IMR-90 (cell line): Measurements from ENCODE around the gene COLEC12. TPM values are rescaled to one million over a fixed set of nuclear protein-coding genes. Genes with fewer than 3 reads are reported as not detected.

Experiments used
- ATAC-seq: fragments of 200-7000 bp; cut with Tn5 transposase; 2 replicates; pipeline ENCODE4 v1.9.1; 2020; ENCODE audit warnings: low read depth, mild to moderate bottlenecking, moderate library complexity
- BruUV-seq: library from RNA; stranded (reverse); fragments of 400-500 nt; replicated peaks from 2 replicates; lab custom pipeline; 2021; lab: Mats Ljungman, UMichigan
- CTCF ChIA-PET: fragments of 300-600 bp; formaldehyde crosslinking; extraction: SDS; loops from one replicate; lab custom pipeline; 2021; ENCODE audit warnings: antibody characterized with exemption; lab: Yijun Ruan, JAX
- POLR2A ChIA-PET: fragments of 300-600 bp; sonication (Branson Sonifier 250); formaldehyde crosslinking; loops from one replicate; lab custom pipeline; 2022; ENCODE audit warnings: antibody characterized with exemption; ENCODE audit not compliant: unreplicated experiment; lab: Charles Lee
- DNase-seq: peaks from one replicate; pipeline ENCODE4 v3.0.0; 2013
- H2AFZ ChIP-seq: replicated peaks from 2 replicates; pipeline ENCODE3; 2013; ENCODE audit warnings: low read length, mild to moderate bottlenecking; ENCODE audit not compliant: poor library complexity
- H2AK5ac ChIP-seq: 2 replicates; pipeline ENCODE4 v1.6.1; 2013; ENCODE audit warnings: low read depth, low read length, inconsistent platforms
- H2AK9ac ChIP-seq: replicated peaks from 2 replicates; pipeline ENCODE3; 2013; ENCODE audit warnings: mild to moderate bottlenecking, low read depth, low read length, moderate library complexity; ENCODE audit not compliant: poor library complexity
- H2BK120ac ChIP-seq: 2 replicates; pipeline ENCODE4 v1.6.1; 2013; ENCODE audit warnings: low read depth, low read length, inconsistent platforms
- H2BK15ac ChIP-seq: 3 replicates; pipeline ENCODE4 v1.6.1; 2013; ENCODE audit warnings: low read depth, low read length, inconsistent platforms
- H2BK20ac ChIP-seq: 2 replicates; pipeline ENCODE4 v1.6.1; 2013; ENCODE audit warnings: low read depth, mild to moderate bottlenecking, inconsistent platforms, low read length, moderate library complexity
- H2BK5ac ChIP-seq: 2 replicates; pipeline ENCODE4 v1.6.1; 2013; ENCODE audit warnings: mild to moderate bottlenecking, low read depth, low read length, inconsistent platforms; ENCODE audit not compliant: poor library complexity, severe bottlenecking
- H3K14ac ChIP-seq: replicated peaks from 2 replicates; pipeline ENCODE4 v1.6.1; 2013; ENCODE audit warnings: low read depth, low read length, inconsistent platforms
- H3K18ac ChIP-seq: 2 replicates; pipeline ENCODE4 v1.6.1; 2013; ENCODE audit warnings: low read depth, low read length, control low read depth
- H3K23ac ChIP-seq: 2 replicates; pipeline ENCODE4 v1.6.1; 2013; ENCODE audit warnings: low read depth, low read length, inconsistent platforms
- H3K27ac ChIP-seq: 2 replicates; pipeline ENCODE4 v1.5.1; 2013; ENCODE audit warnings: mild to moderate bottlenecking, control low read depth, low read length; ENCODE audit not compliant: insufficient read depth
- H3K27me3 ChIP-seq: 2 replicates; pipeline ENCODE4 v1.6.1; 2013; ENCODE audit warnings: low read length; ENCODE audit not compliant: control insufficient read depth, insufficient read depth
- H3K36me3 ChIP-seq: 2 replicates; pipeline ENCODE4 v1.6.1; 2013; ENCODE audit warnings: low read length, mixed read lengths; ENCODE audit not compliant: control insufficient read depth, insufficient read depth
- H3K4ac ChIP-seq: 2 replicates; pipeline ENCODE4 v1.6.1; 2013; ENCODE audit warnings: low read depth, low read length, inconsistent platforms
- H3K4me1 ChIP-seq: 2 replicates; pipeline ENCODE4 v1.6.1; 2013; ENCODE audit warnings: low read length, mixed read lengths; ENCODE audit not compliant: control insufficient read depth, insufficient read depth
- H3K4me2 ChIP-seq: 2 replicates; pipeline ENCODE4 v1.6.1; 2013; ENCODE audit warnings: low read depth, mild to moderate bottlenecking, control low read depth, low read length, moderate library complexity
- H3K4me3 ChIP-seq: 2 replicates; pipeline ENCODE4 v1.5.1; 2013; ENCODE audit warnings: low read depth, mild to moderate bottlenecking, control low read depth, low read length, moderate library complexity; ENCODE audit not compliant: insufficient read depth
- H3K56ac ChIP-seq: 2 replicates; pipeline ENCODE4 v1.6.1; 2013; ENCODE audit warnings: low read length, inconsistent platforms; ENCODE audit not compliant: insufficient read depth; ENCODE audit errors: extremely low read depth
- H3K79me1 ChIP-seq, 2 experiments: 2 replicates each; pipeline ENCODE4 v1.6.1; 2013; ENCODE audit warnings: low read length in 2 of 2, inconsistent platforms in 1 of 2, low read depth in 1 of 2
- H3K9ac ChIP-seq: 2 replicates; pipeline ENCODE4 v1.6.1; 2013; ENCODE audit warnings: low read depth, low read length, control low read depth
- H3K9me1 ChIP-seq: 2 replicates; pipeline ENCODE4 v1.6.1; 2013; ENCODE audit warnings: low read length, inconsistent platforms; ENCODE audit not compliant: insufficient read depth
- H3K9me3 ChIP-seq: 2 replicates; pipeline ENCODE4 v1.6.1; 2013; ENCODE audit warnings: low read length; ENCODE audit not compliant: control insufficient read depth, insufficient read depth
- H4K20me1 ChIP-seq: 2 replicates; pipeline ENCODE4 v1.6.1; 2013; ENCODE audit warnings: low read length, inconsistent platforms; ENCODE audit not compliant: insufficient read depth
- H4K5ac ChIP-seq: 2 replicates; pipeline ENCODE4 v1.6.1; 2013; ENCODE audit warnings: mild to moderate bottlenecking, low read depth, low read length, control low read depth
- H4K8ac ChIP-seq, 2 experiments: 2 replicates each; pipeline ENCODE4 v1.6.1; 2013; ENCODE audit warnings: low read depth in 2 of 2, low read length in 2 of 2, control low read depth in 1 of 2, inconsistent platforms in 1 of 2
- H4K91ac ChIP-seq: 2 replicates; pipeline ENCODE4 v1.6.1; 2013; ENCODE audit warnings: low read depth, low read length, inconsistent platforms; ENCODE audit not compliant: insufficient read depth
- BHLHE40 ChIP-seq: fragments of 150-350 bp; IDR thresholded peaks from 2 replicates; pipeline ENCODE4 v1.6.1; 2016; ENCODE audit warnings: mild to moderate bottlenecking, low read depth, low read length
- CEBPB ChIP-seq: IDR thresholded peaks from 2 replicates; pipeline ENCODE4 v1.6.1; 2012; ENCODE audit warnings: low read depth, low read length, improper control_type of control experiment
- CHD1 ChIP-seq: IDR thresholded peaks from 2 replicates; pipeline ENCODE4 v1.6.1; 2012; ENCODE audit warnings: low read depth, low read length, improper control_type of control experiment
- ELK1 ChIP-seq: fragments of 150-350 bp; IDR thresholded peaks from 2 replicates; pipeline ENCODE4 v1.6.1; 2016; ENCODE audit warnings: low read depth, mild to moderate bottlenecking, low read length, moderate library complexity, borderline replicate concordance
- FOS ChIP-seq: fragments of 150-350 bp; IDR thresholded peaks from 2 replicates; pipeline ENCODE4 v1.6.1; 2016; ENCODE audit warnings: low read depth, low read length
- MAFK ChIP-seq: IDR thresholded peaks from 2 replicates; pipeline ENCODE4 v1.6.1; 2012; ENCODE audit warnings: low read depth, low read length, improper control_type of control experiment
- MAZ ChIP-seq: IDR thresholded peaks from 2 replicates; pipeline ENCODE4 v1.6.1; 2012; ENCODE audit warnings: low read depth, mild to moderate bottlenecking, low read length, improper control_type of control experiment, moderate library complexity, borderline replicate concordance
- MXI1 ChIP-seq: IDR thresholded peaks from 2 replicates; pipeline ENCODE4 v1.6.1; 2012; ENCODE audit warnings: low read depth, mild to moderate bottlenecking, low read length, moderate library complexity, borderline replicate concordance
- NFE2L2 ChIP-seq: fragments of 150-350 bp; IDR thresholded peaks from 2 replicates; pipeline ENCODE4 v1.6.1; 2016; ENCODE audit warnings: low read depth, mild to moderate bottlenecking, low read length
- POLR2A ChIP-seq: IDR thresholded peaks from 2 replicates; pipeline ENCODE4 v1.6.1; 2012; ENCODE audit warnings: mild to moderate bottlenecking, low read depth, low read length
- RAD21 ChIP-seq: IDR thresholded peaks from 2 replicates; pipeline ENCODE4 v1.6.1; 2012; ENCODE audit warnings: low read length, improper control_type of control experiment
- RCOR1 ChIP-seq: IDR thresholded peaks from 2 replicates; pipeline ENCODE4 v1.6.1; 2012; ENCODE audit warnings: mild to moderate bottlenecking, low read length, improper control_type of control experiment; ENCODE audit not compliant: insufficient replicate concordance
- RFX5 ChIP-seq: IDR thresholded peaks from 2 replicates; pipeline ENCODE4 v1.8.0; 2012; ENCODE audit warnings: low read depth, mild to moderate bottlenecking, low read length, moderate library complexity
- SMC3 ChIP-seq: fragments of 150-350 bp; IDR thresholded peaks from 2 replicates; pipeline ENCODE4 v1.6.1; 2016; ENCODE audit warnings: low read depth, mild to moderate bottlenecking, antibody characterized with exemption, low read length, moderate library complexity
- WGBS, 2 experiments: methylation state at CpG; one replicate each; pipeline versions ENCODE4 v1.1.5 to v1.1.7; 2013; ENCODE audit warnings: missing lambda C conversion rate in 2 of 2; ENCODE audit not compliant: insufficient read length in 1 of 2; ENCODE audit errors: extremely low coverage in 2 of 2; 5-methylcytosine and 5-hydroxymethylcytosine counted together
- dilution Hi-C: fragments of 300-500 bp; cut with HindIII; formaldehyde crosslinking; loops from one replicate; pipeline ENCODE4 v1.14.3; 2018; ENCODE audit warnings: low sequenced_read_pairs; ENCODE audit not compliant: unreplicated experiment
- in situ Hi-C: fragments of 300-500 bp; cut with MboI; formaldehyde crosslinking; loops from 3 replicates; pipeline ENCODE4 v1.14.3; 2019; ENCODE audit warnings: low sequenced_read_pairs, inconsistent platforms, mixed read lengths
- intact Hi-C: fragments of 100-400 bp; cut with micrococcal nuclease; formaldehyde crosslinking; loops from 2 replicates; pipeline ENCODE4 v1.10.0; 2022
- polyA plus RNA-seq, 3 experiments: library from polyadenylated mRNA; depleted of rRNA; stranded (reverse); fragments of >200 nt; gene quantifications; 2 replicates each; pipeline ENCODE4 v1.2.3, GENCODE V29; 2012; ENCODE audit warnings: low replicate concordance in 1 of 3
- total RNA-seq: library from RNA; depleted of rRNA; stranded (reverse); fragments of >200 nt; gene quantifications from 2 replicates; pipeline ENCODE4 v1.2.3, GENCODE V29; 2012
- TF ChIP-seq, protein P1 (sequence below): fragments of 150-350 bp; IDR thresholded peaks from 2 replicates; pipeline ENCODE4 v1.6.1; 2017; ENCODE audit warnings: mild to moderate bottlenecking, antibody characterized with exemption, low read length, low read depth
- TF ChIP-seq, protein P2 (sequence below): conservative IDR thresholded peaks from 2 replicates; pipeline ENCODE4 v1.5.1; 2012; ENCODE audit warnings: mild to moderate bottlenecking, low read depth, low read length, improper control_type of control experiment

Gene COLEC12
- total and polyA plus RNA-seq, 2 of the 4 experiments (the other 2 are of a cell fraction): 1.0 to 2.3 TPM

DNA sequence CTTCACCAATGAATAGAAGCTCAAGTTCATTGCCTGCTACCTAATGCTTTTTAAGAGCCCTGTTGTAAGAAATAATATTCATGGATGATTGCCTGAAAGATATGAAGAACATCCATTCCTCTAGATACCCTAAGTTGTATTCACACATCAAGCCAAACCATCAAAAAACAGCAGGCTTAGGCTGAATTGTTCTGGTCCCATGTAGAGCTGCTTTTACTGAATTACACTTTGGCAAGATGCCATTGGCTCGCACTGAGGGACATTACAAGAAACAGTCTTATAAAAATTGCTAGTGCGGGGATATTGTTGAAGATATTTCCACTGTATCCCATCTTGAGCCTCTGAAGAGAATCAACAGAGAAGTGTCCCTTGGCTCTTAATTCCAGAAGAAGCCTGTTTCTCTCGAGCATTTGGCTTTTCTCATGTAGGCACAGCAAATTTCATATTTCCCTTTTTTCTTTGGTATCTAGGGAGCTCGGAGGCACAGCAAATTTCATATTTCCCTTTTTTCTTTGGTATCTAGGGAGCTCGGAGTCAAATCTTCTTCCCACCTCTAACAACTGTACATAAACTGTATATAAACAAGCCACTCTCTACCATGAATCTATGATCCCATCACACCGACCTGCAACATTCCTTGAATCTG is 107.5 kb downstream of the COLEC12 start:
- no peak overlapping the region for H4K8ac ChIP-seq
- no peak overlapping the region for H3K4me2 ChIP-seq
- dilution Hi-C loops: no loop called here
- ChIA-PET CTCF (no interaction called here), POLR2A (no interaction called here)
- no peak for TF ChIP-seq MAZ
- TF ChIP-seq CEBPB: no peak
- no peak for TF ChIP-seq FOS
- TF ChIP-seq BHLHE40: no peak
- no peak for TF ChIP-seq MAFK
- TF ChIP-seq RCOR1: no peak
- TF ChIP-seq NFE2L2: no peak
- TF ChIP-seq RAD21: no peak
- no peak for TF ChIP-seq SMC3
- no peak for TF ChIP-seq RFX5
- no peak for TF ChIP-seq ELK1
- TF ChIP-seq CHD1: no peak
- TF ChIP-seq, protein P1, sequence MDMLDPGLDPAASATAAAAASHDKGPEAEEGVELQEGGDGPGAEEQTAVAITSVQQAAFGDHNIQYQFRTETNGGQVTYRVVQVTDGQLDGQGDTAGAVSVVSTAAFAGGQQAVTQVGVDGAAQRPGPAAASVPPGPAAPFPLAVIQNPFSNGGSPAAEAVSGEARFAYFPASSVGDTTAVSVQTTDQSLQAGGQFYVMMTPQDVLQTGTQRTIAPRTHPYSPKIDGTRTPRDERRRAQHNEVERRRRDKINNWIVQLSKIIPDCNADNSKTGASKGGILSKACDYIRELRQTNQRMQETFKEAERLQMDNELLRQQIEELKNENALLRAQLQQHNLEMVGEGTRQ: no peak
- TF ChIP-seq MXI1: no peak
- TF ChIP-seq, protein P2, sequence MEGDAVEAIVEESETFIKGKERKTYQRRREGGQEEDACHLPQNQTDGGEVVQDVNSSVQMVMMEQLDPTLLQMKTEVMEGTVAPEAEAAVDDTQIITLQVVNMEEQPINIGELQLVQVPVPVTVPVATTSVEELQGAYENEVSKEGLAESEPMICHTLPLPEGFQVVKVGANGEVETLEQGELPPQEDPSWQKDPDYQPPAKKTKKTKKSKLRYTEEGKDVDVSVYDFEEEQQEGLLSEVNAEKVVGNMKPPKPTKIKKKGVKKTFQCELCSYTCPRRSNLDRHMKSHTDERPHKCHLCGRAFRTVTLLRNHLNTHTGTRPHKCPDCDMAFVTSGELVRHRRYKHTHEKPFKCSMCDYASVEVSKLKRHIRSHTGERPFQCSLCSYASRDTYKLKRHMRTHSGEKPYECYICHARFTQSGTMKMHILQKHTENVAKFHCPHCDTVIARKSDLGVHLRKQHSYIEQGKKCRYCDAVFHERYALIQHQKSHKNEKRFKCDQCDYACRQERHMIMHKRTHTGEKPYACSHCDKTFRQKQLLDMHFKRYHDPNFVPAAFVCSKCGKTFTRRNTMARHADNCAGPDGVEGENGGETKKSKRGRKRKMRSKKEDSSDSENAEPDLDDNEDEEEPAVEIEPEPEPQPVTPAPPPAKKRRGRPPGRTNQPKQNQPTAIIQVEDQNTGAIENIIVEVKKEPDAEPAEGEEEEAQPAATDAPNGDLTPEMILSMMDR: no peak
- no peak for TF ChIP-seq POLR2A
- peaks cover 4% of the 10 kb centered on the region; the same call in 1 of the 2 replicates for H4K20me1 ChIP-seq
- no peaks in the 10 kb centered on the region for H3K79me1 ChIP-seq
- no peak overlapping the region for H3K23ac ChIP-seq
- no peak overlapping the region for H3K27ac ChIP-seq
- no peak overlapping the region for H2BK120ac ChIP-seq
- no peak overlapping the region for H2BK15ac ChIP-seq
- no peak overlapping the region for H2AK5ac ChIP-seq
- no peaks in the 10 kb centered on the region for H3K9me3 ChIP-seq
- H2BK20ac ChIP-seq: no peak overlapping the region
- H3K4me3 ChIP-seq: no peak overlapping the region
- ATAC-seq (no peak), DNase-seq (no peak)
- H4K5ac ChIP-seq: no peak overlapping the region
- no peak overlapping the region for H2BK5ac ChIP-seq
- 69% methylated on average over 2 of the region's 6 CpGs; no CpG with 5 or more reads in 1 of the 2 experiments for WGBS, 2 experiments
- peaks cover 17% of the 10 kb centered on the region for H3K4me1 ChIP-seq
- intact Hi-C loops: loop anchor here (10.0 kb wide), 1 partner anchor 222 kb away; no protein-coding TSS in a partner anchor
- H2AFZ ChIP-seq: no peak overlapping the region
- no peak overlapping the region for H3K56ac ChIP-seq
- H3K36me3 ChIP-seq: no peaks in the 10 kb centered on the region
- no peak overlapping the region for H2AK9ac ChIP-seq
- no TSS peak for BruUV-seq
- no peak overlapping the region for H3K18ac ChIP-seq
- no peak overlapping the region for H3K4ac ChIP-seq
- H3K27me3 ChIP-seq: no peaks in the 10 kb centered on the region; the same call in 1 of the 2 replicates
- in situ Hi-C loops: no loop called here
- no peak overlapping the region for H4K91ac ChIP-seq
- H3K9me1 ChIP-seq: peaks cover 17% of the 10 kb centered on the region
- H3K9ac ChIP-seq: no peak overlapping the region
- no peak overlapping the region for H3K14ac ChIP-seq
